Hematopoietic multipotent progenitor cell treated with erythropoietin and hydrocortisone succinate and interleukin-3 and kit ligand, for 17 days (in vitro differentiated cells): ENCODE data around the gene UCP3.
A peak's percentile ranks its signal among the peaks of the same experiment; 100 is the strongest.
"Not testable (repeated sequence)": the region's sequence is repeated elsewhere in the genome, so short reads cannot be mapped to it uniquely, and the experiment has no call there.

ENCODE experiments used
- DNase-seq: peaks from one replicate; pipeline ENCODE4 v3.0.0-alpha.2; 2015; ENCODE audit warnings: low spot score

Gene UCP3

GRCh38 chr11:74000307-74001133 lies 8.4 kb downstream of the UCP3 start:
- DNase-seq, result no peak

- no peak for DNase-seq
Observed at GRCh38 chr11:73999581-74000306, 9.1 kb downstream of the UCP3 start.

- no peak for DNase-seq
Observed at GRCh38 chr11:73998846-73999575, 9.9 kb downstream of the UCP3 start.

- no peak for DNase-seq
Observed at GRCh38 chr11:73997120-73997770, 11.6 kb downstream of the UCP3 start.

GRCh38 chr11:73996161-73996747 lies 12.6 kb downstream of the UCP3 start:
- no peak for DNase-seq

- DNase-seq, result no peak
Observed at GRCh38 chr11:73995731-73996130, 13.2 kb downstream of the UCP3 start.

- DNase-seq, result no peak
Observed at GRCh38 chr11:73995247-73995646, 13.6 kb downstream of the UCP3 start.

- DNase-seq, result no peak
Observed at GRCh38 chr11:73991471-73992006, 17.3 kb downstream of the UCP3 start.

GRCh38 chr11:73990730-73991129 lies 18.2 kb downstream of the UCP3 start:
- DNase-seq, result no peak

GRCh38 chr11:73989156-73989555 lies 19.7 kb downstream of the UCP3 start:
- DNase-seq, result peak; percentile 63

GRCh38 chr11:73988227-73988626 lies 20.7 kb downstream of the UCP3 start:
- no peak for DNase-seq

GRCh38 chr11:73985661-73986060 lies 23.2 kb downstream of the UCP3 start:
- DNase-seq, result not testable (repeated sequence)

- DNase-seq, result no peak
Observed at GRCh38 chr11:73983741-73984538, 24.9 kb downstream of the UCP3 start.

GRCh38 chr11:73982990-73983740 lies 25.7 kb downstream of the UCP3 start:
- peak; percentile 91 for DNase-seq

GRCh38 chr11:73982595-73982989 lies 26.3 kb downstream of the UCP3 start, which contains the start of gene UCP2:
Gene UCP2, minus strand, starts transcription at chr11:73982843. Its CDS starts 4,465 bp downstream, at chr11:73978378.
- DNase-seq, result peak; percentile 82

GRCh38 chr11:73981051-73981805 lies 27.7 kb downstream of the UCP3 start:
- DNase-seq, result peak; percentile 37

GRCh38 chr11:73980001-73980961 lies 28.6 kb downstream of the UCP3 start:
- peak; percentile 74 for DNase-seq

GRCh38 chr11:73978576-73979086 lies 30.3 kb downstream of the UCP3 start:
- DNase-seq, result peak; percentile 23
